Fibroblast of upper back skin (primary cell): ENCODE results near the gene TRANK1.

Source experiments
- DNase-seq: peaks from one replicate; pipeline ENCODE4 v3.0.0-alpha.2; 2013

TRANK1 gene

GRCh38 chr3:36837089-36837488 is 107.8 kb downstream of the TRANK1 start:
- no peak for DNase-seq

- no peak for DNase-seq
Measured at GRCh38 chr3:36833160-36833814, 111.6 kb downstream of the TRANK1 start.

- DNase-seq = no peak
Measured at GRCh38 chr3:36832406-36832805, 112.4 kb downstream of the TRANK1 start.

- no peak for DNase-seq
Measured at GRCh38 chr3:36827133-36827532, 117.7 kb downstream of the TRANK1 start.

- no peak for DNase-seq
Measured at GRCh38 chr3:36826240-36826639, 118.6 kb downstream of the TRANK1 start.

GRCh38 chr3:36824443-36824842 is 120.4 kb downstream of the TRANK1 start:
- DNase-seq = no peak

GRCh38 chr3:36823806-36824205 is 121.0 kb downstream of the TRANK1 start:
- DNase-seq = no peak

- no peak for DNase-seq
Measured at GRCh38 chr3:36820083-36820482, 124.8 kb downstream of the TRANK1 start.

- DNase-seq = no peak
Measured at GRCh38 chr3:36817806-36818533, 126.9 kb downstream of the TRANK1 start.

- DNase-seq = no peak
Measured at GRCh38 chr3:36815375-36815774, 129.5 kb downstream of the TRANK1 start.

GRCh38 chr3:36814776-36815175 is 130.1 kb downstream of the TRANK1 start:
- no peak for DNase-seq

- no peak for DNase-seq
Measured at GRCh38 chr3:36814066-36814717, 130.7 kb downstream of the TRANK1 start.

- DNase-seq = no peak
Measured at GRCh38 chr3:36813305-36813704, 131.5 kb downstream of the TRANK1 start.

- no peak for DNase-seq
Measured at GRCh38 chr3:36812240-36812639, 132.6 kb downstream of the TRANK1 start.

- DNase-seq = no peak
Measured at GRCh38 chr3:36811768-36812167, 133.1 kb downstream of the TRANK1 start.

GRCh38 chr3:36804295-36805055 is 140.4 kb downstream of the TRANK1 start:
- no peak for DNase-seq

- DNase-seq = no peak
Measured at GRCh38 chr3:36803091-36803791, 141.6 kb downstream of the TRANK1 start.

GRCh38 chr3:36800533-36801116 is 144.2 kb downstream of the TRANK1 start:
- no peak for DNase-seq

- DNase-seq = peak; percentile 65
Measured at GRCh38 chr3:36796881-36797280, 148.0 kb downstream of the TRANK1 start.

- DNase-seq = no peak
Measured at GRCh38 chr3:36796161-36796560, 148.7 kb downstream of the TRANK1 start.

- DNase-seq = no peak
Measured at GRCh38 chr3:36795622-36796021, 149.2 kb downstream of the TRANK1 start.

GRCh38 chr3:36792342-36792741 is 152.5 kb downstream of the TRANK1 start:
- DNase-seq = peak; percentile 26
